Upper lobe of left lung (tissue), 6 donors: ENCODE results near the gene RIMS1. TPM values are rescaled to one million over a fixed set of nuclear protein-coding genes. Genes with fewer than 3 reads are reported as not detected.

Experiments
- ATAC-seq, 2 donors: fragments of 200-7000 bp; cut with Tn5 transposase; one replicate each; pipeline ENCODE4 v1.9.1; 2022; ENCODE audit warnings: mild to moderate bottlenecking in 2 of 2, moderate library complexity in 2 of 2; ENCODE audit not compliant: low FRiP score in 2 of 2
- DNase-seq, 2 donors: peaks; one replicate each; pipeline ENCODE4 v3.0.0-alpha.2; 2019 to 2020
- H3K27ac ChIP-seq, 4 donors: fragments of 200-600 bp; sonication (generic); one replicate each; pipeline ENCODE4 v1.5.1; 2016 to 2019
- H3K27me3 ChIP-seq, 4 donors: fragments of 200-600 bp; sonication (generic); one replicate each; pipeline ENCODE4 v1.5.1; 2017 to 2019
- H3K36me3 ChIP-seq, 4 donors: fragments of 200-600 bp; sonication (generic); one replicate each; pipeline ENCODE4 v1.5.1; 2016 to 2019
- H3K4me1 ChIP-seq, 4 donors: fragments of 200-600 bp; sonication (generic); one replicate each; pipeline ENCODE4 v1.5.1; 2018 to 2019
- H3K4me3 ChIP-seq, 4 donors: fragments of 200-600 bp; sonication (generic); one replicate each; pipeline ENCODE4 v1.5.1; 2017 to 2019; ENCODE audit warnings: mild to moderate bottlenecking in 2 of 4, moderate library complexity in 1 of 4
- H3K9me3 ChIP-seq, 4 donors: fragments of 200-600 bp; sonication (generic); one replicate each; pipeline ENCODE4 v1.5.1; 2018 to 2019
- EP300 ChIP-seq, 4 donors: sonication (generic); formaldehyde crosslinking; IDR thresholded peaks; one replicate each; pipeline ENCODE4 v1.5.1; 2017; ENCODE audit warnings: antibody characterized with exemption in 4 of 4, control low read depth in 2 of 4
- POLR2A ChIP-seq, 4 donors: fragments of 450-650 bp; IDR thresholded peaks; one replicate each; pipeline ENCODE4 v1.5.1; 2016 to 2017; ENCODE audit warnings: antibody characterized with exemption in 4 of 4, mild to moderate bottlenecking in 2 of 4
- POLR2AphosphoS5 ChIP-seq, 2 donors: sonication (generic); formaldehyde crosslinking; IDR thresholded peaks; one replicate each; pipeline ENCODE4 v1.5.1; 2017; ENCODE audit warnings: antibody characterized with exemption in 2 of 2
- WGBS, 2 donors: methylation state at CpG; one replicate each; pipeline ENCODE4 v1.1.5; 2017 to 2018; 5-methylcytosine and 5-hydroxymethylcytosine counted together
- total RNA-seq, 6 donors: library from RNA; depleted of rRNA in 4 of 6; stranded (reverse); fragments of >200 nt in 4 of 6; gene quantifications; one replicate each; pipeline versions ENCODE4 v1.1.0 to v1.2.1, GENCODE V29; 2016 to 2021
- TF ChIP-seq, protein P1 (sequence below), 6 experiments: fragments of 450-650 bp in 4 of 6; fragments of 200-600 bp in 2 of 6; sonication (generic) in 2 of 6; IDR thresholded peaks; one replicate each; pipeline ENCODE4 v1.5.1; 2016 to 2019; ENCODE audit warnings: antibody characterized with exemption in 6 of 6
- donor health status: DM: no; HTN: no; CAD: no; lungs with moderate emphysema.
- donor health status: DM: no; HTN: yes; CAD: no; lungs with severe emphysema.

The RIMS1 gene
- total RNA-seq, 6 donors from 2014 or later: 1.0 to 4.1 (median 2.7) TPM

GRCh38 chr6:72282201-72282600, 395.9 kb downstream of the RIMS1 start:
- DNase-seq (no peak), ATAC-seq (no peak)
- H3K4me1 ChIP-seq: no peaks in the 10 kb centered on the region
- H3K27me3 ChIP-seq: no peaks in the 10 kb centered on the region
- no peak overlapping the region for H3K27ac ChIP-seq
- no peak for TF ChIP-seq EP300 (IDR thresholded peaks at IDR 0.05)
- H3K36me3 ChIP-seq: no peaks in the 10 kb centered on the region
- H3K4me3 ChIP-seq: no peak overlapping the region
- no peaks in the 10 kb centered on the region for H3K9me3 ChIP-seq

DNA sequence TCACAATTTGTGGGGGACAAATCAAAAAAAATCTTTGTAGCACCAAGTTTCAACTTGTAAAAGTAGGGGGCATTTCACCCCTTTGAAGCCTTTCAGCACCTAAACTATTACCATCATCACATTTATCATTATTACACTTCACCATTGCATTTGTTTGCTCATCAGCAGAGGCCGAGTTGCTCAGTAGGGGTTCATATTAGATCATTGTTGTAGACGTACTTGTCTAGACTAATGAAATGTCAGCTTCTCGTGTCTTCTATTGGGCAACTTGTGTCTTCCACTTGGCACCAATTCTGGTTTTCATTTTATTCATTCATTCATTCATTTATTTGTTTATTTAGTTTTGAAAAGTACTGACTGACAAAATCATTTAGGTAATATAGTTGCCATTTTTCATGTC, 397.2 kb downstream of the RIMS1 start:
- WGBS, 2 donors: 79 to 88% methylated on average over 3 of the region's 3 CpGs
- TF ChIP-seq POLR2A (IDR thresholded peaks at IDR 0.05): no peak
- no peak for TF ChIP-seq EP300 (IDR thresholded peaks at IDR 0.05)
- TF ChIP-seq, protein P1, sequence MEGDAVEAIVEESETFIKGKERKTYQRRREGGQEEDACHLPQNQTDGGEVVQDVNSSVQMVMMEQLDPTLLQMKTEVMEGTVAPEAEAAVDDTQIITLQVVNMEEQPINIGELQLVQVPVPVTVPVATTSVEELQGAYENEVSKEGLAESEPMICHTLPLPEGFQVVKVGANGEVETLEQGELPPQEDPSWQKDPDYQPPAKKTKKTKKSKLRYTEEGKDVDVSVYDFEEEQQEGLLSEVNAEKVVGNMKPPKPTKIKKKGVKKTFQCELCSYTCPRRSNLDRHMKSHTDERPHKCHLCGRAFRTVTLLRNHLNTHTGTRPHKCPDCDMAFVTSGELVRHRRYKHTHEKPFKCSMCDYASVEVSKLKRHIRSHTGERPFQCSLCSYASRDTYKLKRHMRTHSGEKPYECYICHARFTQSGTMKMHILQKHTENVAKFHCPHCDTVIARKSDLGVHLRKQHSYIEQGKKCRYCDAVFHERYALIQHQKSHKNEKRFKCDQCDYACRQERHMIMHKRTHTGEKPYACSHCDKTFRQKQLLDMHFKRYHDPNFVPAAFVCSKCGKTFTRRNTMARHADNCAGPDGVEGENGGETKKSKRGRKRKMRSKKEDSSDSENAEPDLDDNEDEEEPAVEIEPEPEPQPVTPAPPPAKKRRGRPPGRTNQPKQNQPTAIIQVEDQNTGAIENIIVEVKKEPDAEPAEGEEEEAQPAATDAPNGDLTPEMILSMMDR (IDR thresholded peaks at IDR 0.05): no peak
- TF ChIP-seq POLR2AphosphoS5 (IDR thresholded peaks at IDR 0.05): no peak
- ATAC-seq (no peak), DNase-seq (no peak)
- Histone ChIP-seq H3K4me3 (no peak overlapping the region), H3K27ac (no peak overlapping the region), H3K36me3 (no peaks in the 10 kb centered on the region), H3K27me3 (no peaks in the 10 kb centered on the region), H3K9me3 (no peaks in the 10 kb centered on the region), H3K4me1 (no peaks in the 10 kb centered on the region)

DNA sequence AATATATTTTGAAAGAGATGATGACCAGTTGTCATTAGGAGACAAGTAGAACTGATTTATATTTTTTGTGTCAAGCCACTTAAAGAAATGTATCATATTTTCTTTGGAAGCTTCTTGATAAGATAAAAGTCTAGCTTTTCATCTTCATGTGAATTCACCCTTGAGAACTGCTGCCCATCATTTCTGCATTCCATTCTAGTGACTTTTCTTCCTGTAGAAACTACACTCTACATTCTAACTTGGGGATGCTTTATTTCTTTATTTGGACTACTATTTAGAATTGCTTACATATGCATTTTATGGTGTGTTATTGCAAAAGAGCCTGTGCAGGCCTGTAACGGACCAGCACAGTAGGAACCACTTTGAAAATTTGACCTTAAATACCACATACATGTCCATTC, 400.6 kb downstream of the RIMS1 start:
- 79 to 93% methylated on average over 1 of the region's 1 CpG for WGBS, 2 donors

DNA sequence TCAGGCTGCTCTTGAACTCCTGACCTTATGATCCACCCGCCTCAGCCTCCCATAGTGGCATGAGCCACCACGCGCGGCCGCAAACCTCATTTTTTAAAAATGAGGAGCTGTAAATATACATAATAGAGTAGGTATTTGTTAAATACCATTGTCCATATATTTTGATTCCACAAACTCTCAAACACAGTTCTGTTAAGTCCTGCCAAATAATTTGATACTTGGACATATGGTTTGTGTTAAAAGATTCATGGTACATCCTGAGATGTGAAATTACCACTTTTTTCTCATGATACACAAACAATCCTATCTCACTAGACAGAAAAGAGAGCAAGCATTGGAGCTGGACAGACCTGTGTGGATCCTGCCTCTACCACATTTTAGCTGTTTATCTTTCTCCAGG, 401.5 kb downstream of the RIMS1 start:
- H3K4me1 ChIP-seq: no peaks in the 10 kb centered on the region
- ATAC-seq (no peak), DNase-seq (peak in 1 of 2 donors; percentile 6)
- no peaks in the 10 kb centered on the region for H3K36me3 ChIP-seq
- H3K4me3 ChIP-seq: no peak overlapping the region
- no peaks in the 10 kb centered on the region for H3K9me3 ChIP-seq
- no peaks in the 10 kb centered on the region for H3K27me3 ChIP-seq
- H3K27ac ChIP-seq: no peak overlapping the region
- 97 to 98% methylated on average over 5 of the region's 5 CpGs for WGBS, 2 donors
- TF ChIP-seq EP300 (IDR thresholded peaks at IDR 0.05) (no peak), POLR2A (IDR thresholded peaks at IDR 0.05) (no peak), POLR2AphosphoS5 (IDR thresholded peaks at IDR 0.05) (no peak)
- TF ChIP-seq, protein P1 (IDR thresholded peaks at IDR 0.05): no peak

More for the DNA sequence above, 400.6 kb downstream of the RIMS1 start:
- no peaks in the 10 kb centered on the region for H3K36me3 ChIP-seq
- no peaks in the 10 kb centered on the region for H3K27me3 ChIP-seq
- TF ChIP-seq EP300 (IDR thresholded peaks at IDR 0.05): no peak
- TF ChIP-seq POLR2AphosphoS5 (IDR thresholded peaks at IDR 0.05): no peak
- TF ChIP-seq, protein P1 (IDR thresholded peaks at IDR 0.05): no peak
- no peak for TF ChIP-seq POLR2A (IDR thresholded peaks at IDR 0.05)
- H3K4me1 ChIP-seq: no peaks in the 10 kb centered on the region
- ATAC-seq (no peak), DNase-seq (no peak)
- no peaks in the 10 kb centered on the region for H3K9me3 ChIP-seq
- no peak overlapping the region for H3K4me3 ChIP-seq
- no peak overlapping the region for H3K27ac ChIP-seq

- H3K27me3 ChIP-seq: no peaks in the 10 kb centered on the region
- H3K27ac ChIP-seq: no peak overlapping the region
- H3K36me3 ChIP-seq: no peaks in the 10 kb centered on the region
- ATAC-seq (no peak), DNase-seq (no peak)
- H3K4me3 ChIP-seq: no peak overlapping the region
- 56 to 71% methylated on average over 2 of the region's 2 CpGs for WGBS, 2 donors
- TF ChIP-seq EP300 (IDR thresholded peaks at IDR 0.05): no peak
- TF ChIP-seq POLR2A (IDR thresholded peaks at IDR 0.05): no peak
- no peak for TF ChIP-seq POLR2AphosphoS5 (IDR thresholded peaks at IDR 0.05)
- TF ChIP-seq, protein P1 (IDR thresholded peaks at IDR 0.05): no peak
- no peaks in the 10 kb centered on the region for H3K9me3 ChIP-seq
- no peaks in the 10 kb centered on the region for H3K4me1 ChIP-seq
Observed at GRCh38 chr6:72288592-72288991, 402.2 kb downstream of the RIMS1 start.
